Hepatocyte (in vitro differentiated cells): Measurements from ENCODE around the gene SGF29. TPM values are rescaled to one million over a fixed set of nuclear protein-coding genes. Genes with fewer than 3 reads are reported as not detected.
"Not testable (repeated sequence)": the region's sequence is repeated elsewhere in the genome, so short reads cannot be mapped to it uniquely, and the experiment has no call there.

Experiments used
- DNase-seq: peaks from one replicate; pipeline ENCODE4 v3.0.0-alpha.2; 2016; ENCODE audit warnings: low spot score
- H2AFZ ChIP-seq: fragments of 200-600 bp; sonication (generic); 2 replicates; pipeline ENCODE4 v1.6.0; 2016; ENCODE audit warnings: antibody characterized with exemption, mild to moderate bottlenecking
- H3K27ac ChIP-seq: fragments of 200-600 bp; sonication (generic); 2 replicates; pipeline ENCODE4 v1.5.1; 2016; ENCODE audit warnings: mild to moderate bottlenecking
- H3K27me3 ChIP-seq: fragments of 200-600 bp; sonication (generic); 2 replicates; pipeline ENCODE4 v1.6.1; 2016
- H3K36me3 ChIP-seq: fragments of 200-600 bp; sonication (generic); replicated peaks from 2 replicates; pipeline ENCODE4 v1.5.1; 2016; ENCODE audit warnings: low read depth; ENCODE audit not compliant: insufficient read depth
- H3K4me1 ChIP-seq: fragments of 200-600 bp; sonication (generic); 2 replicates; pipeline ENCODE4 v1.5.1; 2016; ENCODE audit warnings: mild to moderate bottlenecking, moderate library complexity; ENCODE audit not compliant: insufficient read depth
- H3K4me2 ChIP-seq: fragments of 200-600 bp; sonication (generic); 2 replicates; pipeline ENCODE4 v1.6.0; 2016
- H3K4me3 ChIP-seq: fragments of 200-600 bp; sonication (generic); 2 replicates; pipeline ENCODE4 v1.5.1; 2016; ENCODE audit warnings: mild to moderate bottlenecking
- H3K79me2 ChIP-seq: fragments of 200-600 bp; sonication (generic); 2 replicates; pipeline ENCODE4 v1.6.0; 2017; ENCODE audit warnings: mild to moderate bottlenecking
- H3K9me2 ChIP-seq: fragments of 200-600 bp; sonication (generic); replicated peaks from 2 replicates; pipeline ENCODE4 v1.6.0; 2017; ENCODE audit warnings: mild to moderate bottlenecking; ENCODE audit not compliant: insufficient read depth
- H3K9me3 ChIP-seq: fragments of 200-600 bp; sonication (generic); 2 replicates; pipeline ENCODE4 v1.5.1; 2016; ENCODE audit warnings: low read depth, mild to moderate bottlenecking
- H4K20me1 ChIP-seq: fragments of 200-600 bp; sonication (generic); 2 replicates; pipeline ENCODE4 v1.6.0; 2016; ENCODE audit warnings: mild to moderate bottlenecking; ENCODE audit not compliant: insufficient read depth, poor library complexity, severe bottlenecking
- EZH2 ChIP-seq: fragments of 200-600 bp; sonication (generic); IDR thresholded peaks from 2 replicates; pipeline ENCODE4 v1.6.1; 2016; ENCODE audit warnings: antibody characterized with exemption, mild to moderate bottlenecking, borderline replicate concordance
- EZH2phosphoT487 ChIP-seq: fragments of 200-600 bp; sonication (generic); IDR thresholded peaks from one replicate; pipeline ENCODE4 v1.6.1; 2018; ENCODE audit warnings: antibody characterized with exemption, mild to moderate bottlenecking, low read depth, moderate library complexity; ENCODE audit not compliant: unreplicated experiment, severe bottlenecking
- WGBS: methylation state at CpG from one replicate; pipeline ENCODE4 v1.1.6; 2016; ENCODE audit warnings: low lambda C conversion rate; ENCODE audit errors: missing lambda C conversion rate; 5-methylcytosine and 5-hydroxymethylcytosine counted together
- polyA plus RNA-seq: library from polyadenylated mRNA; unstranded; fragments of >200 nt; fragmentation: Nextera tagmentation; extraction: Ambion mirVana; gene quantifications from 2 replicates; pipeline ENCODE4 v1.2.1, GENCODE V29; 2016
- total RNA-seq: library from RNA; depleted of rRNA; stranded (reverse); fragments of >200 nt; gene quantifications from 2 replicates; pipeline ENCODE4 v1.2.3, GENCODE V29; 2014
- TF ChIP-seq, protein P1 (sequence below): fragments of 200-600 bp; sonication (generic); IDR thresholded peaks from 2 replicates; pipeline ENCODE4 v1.5.1; 2016; ENCODE audit warnings: antibody characterized with exemption, mild to moderate bottlenecking; ENCODE audit not compliant: poor library complexity

Gene SGF29
- total and polyA plus RNA-seq, 2 experiments from 2014 or later, result 12.7 to 14.1 TPM

DNA sequence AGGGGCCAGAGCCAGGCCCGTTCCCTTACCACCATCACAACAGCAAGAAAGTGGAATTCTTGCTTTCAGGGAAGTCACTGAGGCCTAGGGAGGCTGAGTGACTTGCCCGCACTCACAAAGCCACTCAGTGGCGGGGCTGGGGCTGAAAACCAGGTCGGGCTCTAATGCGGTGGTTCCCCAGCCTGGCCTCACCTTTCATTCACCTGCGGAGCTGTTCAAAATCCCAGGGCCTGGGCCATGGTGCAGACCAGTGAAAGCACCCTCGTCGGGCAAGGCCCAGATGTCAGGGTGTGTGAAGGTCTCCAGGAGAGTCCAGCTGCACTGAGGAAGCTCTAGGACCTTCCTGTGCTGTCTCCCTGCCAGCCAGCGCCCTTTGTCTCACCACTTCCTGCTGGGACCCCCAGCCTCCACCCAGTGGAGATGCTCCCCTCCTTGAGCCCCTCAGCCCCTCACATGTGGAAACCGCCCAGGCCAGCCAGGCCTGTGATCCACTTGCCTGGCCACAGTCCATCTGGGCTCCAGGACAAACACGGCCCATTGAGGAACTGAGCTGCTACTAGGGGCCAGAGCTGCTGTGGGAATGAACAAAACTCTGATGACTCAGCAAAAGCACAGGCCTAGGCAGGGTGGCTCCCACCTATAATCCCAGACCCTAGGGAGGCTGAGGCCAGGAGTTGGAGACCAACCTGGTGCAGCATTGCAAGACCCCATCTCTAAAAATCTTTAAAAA lies 55.3 kb downstream of the SGF29 start:
- H3K4me3 ChIP-seq, H3K36me3 ChIP-seq, H3K9me3 ChIP-seq, H3K27me3 ChIP-seq, H3K9me2 ChIP-seq, DNase-seq, H2AFZ ChIP-seq, H4K20me1 ChIP-seq, H3K79me2 ChIP-seq: not testable (repeated sequence)
- 95% methylated on average over 11 of the region's 11 CpGs for WGBS
- Histone ChIP-seq H3K4me1 (peaks cover 11% of the 10 kb centered on the region), H3K27ac (peak overlapping the region; percentile 26), H3K4me2 (peak overlapping the region; percentile 57)

DNA sequence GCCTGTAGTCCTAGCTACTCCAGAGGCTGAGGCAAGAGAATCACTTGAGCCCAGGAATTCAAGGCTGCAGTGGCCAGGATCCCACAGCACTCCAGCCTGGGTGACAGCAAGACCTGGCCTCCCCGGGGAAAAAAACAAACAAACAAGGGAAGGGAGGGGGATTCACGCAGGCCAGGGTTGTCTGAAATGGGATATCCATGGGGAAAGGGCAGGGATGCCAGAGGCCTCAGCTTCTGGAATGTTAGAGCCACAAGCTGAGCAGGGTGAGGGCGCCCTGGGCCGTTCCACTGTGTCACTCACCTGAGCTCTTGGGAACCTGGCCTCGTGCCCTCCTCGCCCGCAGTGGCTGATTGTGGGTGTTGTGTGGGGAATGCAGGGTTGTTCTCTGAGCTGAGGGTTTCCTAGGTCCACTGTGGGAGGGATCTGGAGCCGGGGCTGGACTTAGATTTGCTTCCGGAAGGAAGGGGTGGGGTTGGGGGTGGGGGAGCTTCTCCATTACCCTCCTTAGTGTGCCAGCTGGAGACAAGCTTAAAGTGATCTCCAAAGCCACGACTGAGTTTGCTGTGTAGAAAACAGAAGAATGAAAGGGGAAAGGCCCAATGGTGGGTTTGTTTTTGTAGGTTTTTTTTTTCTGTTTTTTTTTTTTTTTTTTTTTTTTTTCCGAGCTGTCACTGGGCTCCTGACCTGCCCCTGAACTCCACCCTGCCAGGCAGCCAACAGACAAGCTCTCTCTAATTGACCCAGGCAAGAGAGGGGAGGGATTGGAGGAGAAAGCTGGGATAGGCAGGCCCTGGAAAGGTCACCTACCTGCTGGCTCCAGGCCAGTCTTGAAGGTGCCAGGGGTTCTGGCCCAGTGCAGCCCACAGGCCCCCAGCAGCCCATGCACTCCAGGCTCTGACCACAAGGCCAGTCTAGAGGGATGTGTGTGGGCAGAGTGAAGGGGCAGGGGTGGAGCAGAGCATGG lies 56.2 kb downstream of the SGF29 start, which contains the start of gene SULT1A1:
SULT1A1 (minus strand) TSS at position 414 of the 964 bp plus-strand sequence. CDS start 1,189 bp downstream, outside the sequence.
- no peak within 1 kb of the TSS for H3K4me3 ChIP-seq
- no peaks in the 10 kb centered on the region for H4K20me1 ChIP-seq
- H3K9me2 ChIP-seq, result no peaks in the 10 kb centered on the region
- no peaks in the 10 kb centered on the region for H3K36me3 ChIP-seq
- H2AFZ ChIP-seq, result peak within 1 kb of the TSS; percentile 40
- TF ChIP-seq EZH2phosphoT487 (no peak), EZH2 (no peak)
- TF ChIP-seq, protein P1, sequence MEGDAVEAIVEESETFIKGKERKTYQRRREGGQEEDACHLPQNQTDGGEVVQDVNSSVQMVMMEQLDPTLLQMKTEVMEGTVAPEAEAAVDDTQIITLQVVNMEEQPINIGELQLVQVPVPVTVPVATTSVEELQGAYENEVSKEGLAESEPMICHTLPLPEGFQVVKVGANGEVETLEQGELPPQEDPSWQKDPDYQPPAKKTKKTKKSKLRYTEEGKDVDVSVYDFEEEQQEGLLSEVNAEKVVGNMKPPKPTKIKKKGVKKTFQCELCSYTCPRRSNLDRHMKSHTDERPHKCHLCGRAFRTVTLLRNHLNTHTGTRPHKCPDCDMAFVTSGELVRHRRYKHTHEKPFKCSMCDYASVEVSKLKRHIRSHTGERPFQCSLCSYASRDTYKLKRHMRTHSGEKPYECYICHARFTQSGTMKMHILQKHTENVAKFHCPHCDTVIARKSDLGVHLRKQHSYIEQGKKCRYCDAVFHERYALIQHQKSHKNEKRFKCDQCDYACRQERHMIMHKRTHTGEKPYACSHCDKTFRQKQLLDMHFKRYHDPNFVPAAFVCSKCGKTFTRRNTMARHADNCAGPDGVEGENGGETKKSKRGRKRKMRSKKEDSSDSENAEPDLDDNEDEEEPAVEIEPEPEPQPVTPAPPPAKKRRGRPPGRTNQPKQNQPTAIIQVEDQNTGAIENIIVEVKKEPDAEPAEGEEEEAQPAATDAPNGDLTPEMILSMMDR, result no peak
- no peaks in the 10 kb centered on the region for H3K9me3 ChIP-seq
- H3K4me2 ChIP-seq, result peak within 1 kb of the TSS; percentile 57
- WGBS, result 51% methylated on average over 11 of the region's 11 CpGs
- H3K27me3 ChIP-seq, result no peaks in the 10 kb centered on the region
- peaks cover 11% of the 10 kb centered on the region for H3K4me1 ChIP-seq
- DNase-seq, result peak; percentile 62
- H3K79me2 ChIP-seq, result no peaks in the 10 kb centered on the region
- H3K27ac ChIP-seq, result peak within 1 kb of the TSS; percentile 26

DNA sequence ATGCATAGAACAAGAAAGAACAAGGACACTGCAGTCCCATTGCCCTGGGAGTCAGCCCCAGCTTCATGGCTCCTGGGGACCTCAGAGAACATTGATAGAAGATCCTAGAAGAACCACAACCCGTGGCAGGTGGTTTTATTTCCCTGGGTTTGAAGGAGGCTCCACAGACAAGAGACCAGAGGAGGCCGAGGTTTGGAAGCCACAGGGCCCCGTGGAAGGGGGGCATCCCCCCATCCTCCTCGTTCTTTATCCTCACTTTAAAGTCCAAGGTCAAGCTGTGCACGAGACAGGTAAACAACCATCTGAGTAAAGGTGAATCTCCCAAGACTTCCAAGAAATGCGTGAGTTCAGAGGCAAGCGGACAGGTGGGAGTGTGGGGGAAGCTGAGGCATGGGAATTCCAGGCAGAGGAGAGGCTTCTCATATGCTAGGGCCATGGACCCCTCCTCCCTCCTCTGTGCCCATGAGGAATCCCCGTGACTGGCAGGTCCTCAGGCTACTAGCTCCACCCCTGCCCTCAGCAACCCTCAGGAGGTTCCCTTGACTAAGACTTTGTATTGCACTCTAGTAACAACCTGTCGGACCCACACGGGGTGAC lies 57.0 kb downstream of the SGF29 start:
- peak overlapping the region; percentile 57 for H3K4me2 ChIP-seq
- H3K27ac ChIP-seq, result peak overlapping the region; percentile 26
- no peaks in the 10 kb centered on the region for H3K79me2 ChIP-seq
- no peaks in the 10 kb centered on the region for H3K27me3 ChIP-seq
- peak; percentile 28 for DNase-seq
- TF ChIP-seq EZH2phosphoT487 (no peak), EZH2 (no peak)
- TF ChIP-seq, protein P1, result no peak
- peaks cover 11% of the 10 kb centered on the region for H3K4me1 ChIP-seq
- H3K4me3 ChIP-seq, result no peak overlapping the region
- no peaks in the 10 kb centered on the region for H3K9me2 ChIP-seq
- H3K9me3 ChIP-seq, result no peaks in the 10 kb centered on the region
- no peak overlapping the region for H2AFZ ChIP-seq
- WGBS, result 77% methylated on average over 10 of the region's 10 CpGs
- H4K20me1 ChIP-seq, result no peaks in the 10 kb centered on the region
- H3K36me3 ChIP-seq, result no peaks in the 10 kb centered on the region

DNA sequence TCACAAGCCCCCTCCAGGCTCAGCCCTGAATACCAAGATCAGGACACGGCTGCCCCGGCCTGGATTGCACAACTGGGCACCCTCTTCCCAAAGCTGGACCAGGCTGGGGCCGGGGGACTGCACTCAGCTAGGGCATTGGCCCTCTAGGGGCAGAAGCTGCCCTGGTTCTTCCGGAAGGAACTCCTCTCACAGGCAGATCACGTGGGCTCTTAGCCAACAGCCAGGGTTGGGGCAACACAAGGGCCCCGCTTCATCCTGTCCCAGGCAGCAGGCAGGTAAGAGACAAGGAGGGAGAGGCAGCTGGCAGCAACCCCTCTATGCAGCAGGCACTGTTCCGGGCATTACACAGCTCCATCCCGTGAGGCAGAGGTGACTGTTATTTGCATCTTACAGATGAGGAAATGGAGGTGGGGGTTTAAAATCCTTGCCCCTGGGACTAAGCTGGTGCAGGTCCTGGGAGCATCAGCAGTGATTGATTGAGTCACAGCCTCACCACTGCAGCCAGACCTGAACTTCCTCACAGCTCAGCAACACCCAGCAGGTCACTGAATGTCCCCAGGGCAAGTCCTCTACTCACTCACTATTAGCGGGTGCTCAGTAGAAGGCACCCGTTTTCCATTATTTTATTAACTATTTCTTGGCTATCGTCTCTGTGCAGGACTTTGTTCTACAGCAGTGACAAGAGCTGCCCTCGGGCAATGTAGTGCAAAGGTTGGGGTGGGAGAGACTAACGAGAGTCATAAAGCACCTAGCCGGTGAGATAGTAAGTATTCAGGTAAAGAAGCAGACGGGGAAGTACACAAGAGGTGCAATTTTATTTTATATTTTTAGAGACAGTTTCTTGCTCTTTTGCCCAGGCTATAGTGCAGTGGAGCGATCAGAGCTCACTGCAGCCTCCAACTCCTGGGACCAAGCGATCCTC lies 58.9 kb downstream of the SGF29 start:
- not testable (repeated sequence) for H4K20me1 ChIP-seq, H3K4me3 ChIP-seq, H3K27ac ChIP-seq, H3K27me3 ChIP-seq, H3K36me3 ChIP-seq, H3K4me2 ChIP-seq, H2AFZ ChIP-seq, H3K79me2 ChIP-seq, H3K9me3 ChIP-seq, DNase-seq, H3K9me2 ChIP-seq
- no CpG with 5 or more reads among the region's 17 CpGs for WGBS
- peaks cover 11% of the 10 kb centered on the region for H3K4me1 ChIP-seq

DNA sequence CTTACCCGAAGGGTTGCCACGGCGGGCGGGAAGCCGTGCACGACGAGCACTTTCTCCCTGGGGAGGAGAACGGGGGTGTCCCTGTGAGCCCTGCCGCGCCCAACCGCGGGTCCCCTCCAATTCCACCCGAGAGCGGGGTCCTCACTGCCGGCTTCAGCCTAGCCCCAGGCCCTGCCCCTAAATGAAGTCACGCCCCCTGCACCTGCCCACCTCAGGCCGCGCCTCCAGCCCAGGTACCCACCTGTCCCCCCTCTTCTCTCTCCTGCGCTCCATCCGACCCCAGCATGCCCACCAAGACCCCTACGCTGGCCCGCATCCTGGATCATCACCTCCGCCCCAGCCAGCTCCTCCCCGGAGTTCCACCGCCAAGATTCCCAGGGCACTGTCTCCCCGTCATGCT lies 60.2 kb downstream of the SGF29 start:
- not testable (repeated sequence) for H3K79me2 ChIP-seq, H3K4me2 ChIP-seq, H3K4me3 ChIP-seq, H3K27ac ChIP-seq, DNase-seq, H3K9me2 ChIP-seq, H4K20me1 ChIP-seq, H3K9me3 ChIP-seq, H3K27me3 ChIP-seq, H3K36me3 ChIP-seq, H2AFZ ChIP-seq
- H3K4me1 ChIP-seq, result peaks cover 11% of the 10 kb centered on the region
- 20% methylated on average over 1 of the region's 26 CpGs for WGBS

DNA sequence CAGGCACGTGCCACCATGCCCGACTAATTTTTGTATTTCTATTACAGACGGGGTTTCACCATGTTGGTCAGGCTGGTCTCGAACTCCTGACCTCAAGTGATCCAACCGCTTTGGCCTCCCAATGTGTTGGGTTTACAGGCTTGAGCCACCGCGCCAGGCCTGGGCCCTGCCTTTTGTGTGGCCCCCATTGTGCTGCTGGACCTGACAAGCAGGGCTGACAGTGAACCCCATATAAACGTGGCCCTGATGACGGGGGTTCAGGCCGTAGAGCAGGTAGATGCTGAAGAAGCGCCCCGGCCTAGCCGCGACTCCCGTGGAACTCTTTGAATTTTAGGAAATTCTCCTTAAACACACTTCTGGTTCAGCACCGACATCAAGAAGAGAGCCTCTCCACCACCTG lies 60.8 kb downstream of the SGF29 start:
- H3K79me2 ChIP-seq, H3K9me2 ChIP-seq, H3K9me3 ChIP-seq, DNase-seq, H3K36me3 ChIP-seq, H3K4me2 ChIP-seq, H4K20me1 ChIP-seq, H3K27me3 ChIP-seq, H3K4me3 ChIP-seq, H2AFZ ChIP-seq, H3K27ac ChIP-seq: not testable (repeated sequence)
- peaks cover 11% of the 10 kb centered on the region for H3K4me1 ChIP-seq
- WGBS, result no CpG with 5 or more reads among the region's 16 CpGs
